Measurements from ENCODE around the gene MTAP. TPM values are rescaled to one million over a fixed set of nuclear protein-coding genes. Genes with fewer than 3 reads are reported as not detected.

The MTAP gene
- polyA plus RNA-seq, 1 donor from 2014 or later = 7.7 TPM

- no peak overlapping the region for H3K4me2 ChIP-seq (ENCODE audit: low read length)
- H3F3A ChIP-seq (ENCODE audit: insufficient read depth, low read length, poor library complexity, severe bottlenecking) = no peaks in the 10 kb centered on the region
- H3K36me3 ChIP-seq (ENCODE audit: insufficient read depth, low read length) = no peaks in the 10 kb centered on the region
- no peaks in the 10 kb centered on the region for H3K27me3 ChIP-seq (ENCODE audit: insufficient read depth, low read depth, low read length)
- H2AFZ ChIP-seq (ENCODE audit: low read depth, low read length) = no peak overlapping the region
- no peak overlapping the region for H3K9ac ChIP-seq (ENCODE audit: low read length)
- H4K20me1 ChIP-seq (ENCODE audit: insufficient read depth) = no peaks in the 10 kb centered on the region
- no peak overlapping the region for H3K27ac ChIP-seq (ENCODE audit: low read length)
- no peaks in the 10 kb centered on the region for H3K9me3 ChIP-seq (ENCODE audit: low read length)
- H3K4me3 ChIP-seq (ENCODE audit: low read length) = no peak overlapping the region
- H3K9me2 ChIP-seq (ENCODE audit: insufficient read depth, low read length) = no peaks in the 10 kb centered on the region
- H3K79me2 ChIP-seq (replicated peaks; ENCODE audit: insufficient read depth, low read length) = no peaks in the 10 kb centered on the region
- TF ChIP-seq MXI1 (conservative IDR thresholded peaks at IDR 0.05; ENCODE audit: poor library complexity, severe bottlenecking) = no peak
- no peak for TF ChIP-seq TAF1 (IDR thresholded peaks at IDR 0.05; ENCODE audit: low read depth)
- no peak for TF ChIP-seq POLR2AphosphoS5 (IDR thresholded peaks at IDR 0.05)
- TF ChIP-seq SMC3 (conservative IDR thresholded peaks at IDR 0.05; ENCODE audit: poor library complexity) = no peak
- no peak for TF ChIP-seq RAD21 (conservative IDR thresholded peaks at IDR 0.05)
- no peak for TF ChIP-seq CTCF (IDR thresholded peaks at IDR 0.05; ENCODE audit: poor library complexity, severe bottlenecking)
- no peak for TF ChIP-seq EZH2 (IDR thresholded peaks at IDR 0.05; ENCODE audit: borderline replicate concordance, insufficient read depth, low read length, poor library complexity, severe bottlenecking)
- TF ChIP-seq REST (IDR thresholded peaks at IDR 0.05; ENCODE audit: borderline replicate concordance) = no peak
- no peak for TF ChIP-seq EP300 (conservative IDR thresholded peaks at IDR 0.05; ENCODE audit: poor library complexity, severe bottlenecking)
These were observed 70.3 kb downstream of the MTAP start for GRCh38 chr9:21872696-21873095.

- H3K9ac ChIP-seq (ENCODE audit: low read length) = no peak overlapping the region
- no peaks in the 10 kb centered on the region for H3K9me2 ChIP-seq (ENCODE audit: insufficient read depth, low read length)
- H3K4me3 ChIP-seq (ENCODE audit: low read length) = no peak overlapping the region
- no peaks in the 10 kb centered on the region for H3K9me3 ChIP-seq (ENCODE audit: low read length)
- H3K79me2 ChIP-seq (replicated peaks; ENCODE audit: insufficient read depth, low read length) = no peaks in the 10 kb centered on the region
- no peaks in the 10 kb centered on the region for H3F3A ChIP-seq (ENCODE audit: insufficient read depth, low read length, poor library complexity, severe bottlenecking)
- no peak overlapping the region for H2AFZ ChIP-seq (ENCODE audit: low read depth, low read length)
- no peak overlapping the region for H3K27ac ChIP-seq (ENCODE audit: low read length)
- H3K4me2 ChIP-seq (ENCODE audit: low read length) = no peak overlapping the region
- no peaks in the 10 kb centered on the region for H3K27me3 ChIP-seq (ENCODE audit: insufficient read depth, low read depth, low read length)
- H3K36me3 ChIP-seq (ENCODE audit: insufficient read depth, low read length) = no peaks in the 10 kb centered on the region
- no peaks in the 10 kb centered on the region for H4K20me1 ChIP-seq (ENCODE audit: insufficient read depth)
- no peak for TF ChIP-seq RAD21 (conservative IDR thresholded peaks at IDR 0.05)
- no peak for TF ChIP-seq SMC3 (conservative IDR thresholded peaks at IDR 0.05; ENCODE audit: poor library complexity)
- TF ChIP-seq CTCF (IDR thresholded peaks at IDR 0.05; ENCODE audit: poor library complexity, severe bottlenecking) = no peak
- no peak for TF ChIP-seq MXI1 (conservative IDR thresholded peaks at IDR 0.05; ENCODE audit: poor library complexity, severe bottlenecking)
- no peak for TF ChIP-seq EP300 (conservative IDR thresholded peaks at IDR 0.05; ENCODE audit: poor library complexity, severe bottlenecking)
- TF ChIP-seq POLR2AphosphoS5 (IDR thresholded peaks at IDR 0.05) = no peak
- no peak for TF ChIP-seq TAF1 (IDR thresholded peaks at IDR 0.05; ENCODE audit: low read depth)
- TF ChIP-seq EZH2 (IDR thresholded peaks at IDR 0.05; ENCODE audit: borderline replicate concordance, insufficient read depth, low read length, poor library complexity, severe bottlenecking) = no peak
- no peak for TF ChIP-seq REST (IDR thresholded peaks at IDR 0.05; ENCODE audit: borderline replicate concordance)
These were observed 71.2 kb downstream of the MTAP start for GRCh38 chr9:21873540-21874221.

Data from neural cell (in vitro differentiated cells).